Spleen (tissue), 11 donors: ENCODE measurements around the gene SLC16A5. TPM values are rescaled to one million over a fixed set of nuclear protein-coding genes. Genes with fewer than 3 reads are reported as not detected.
A peak's percentile ranks its signal among the peaks of the same experiment; 100 is the strongest.
"Not testable (repeated sequence)": the region's sequence is repeated elsewhere in the genome, so short reads cannot be mapped to it uniquely, and the experiment has no call there.

Experiments used
- DNase-seq: peaks from one replicate; pipeline ENCODE4 v3.0.0-alpha.2; 2020
- H3K27ac ChIP-seq, 8 donors: fragments of 200-600 bp; sonication (generic) in 7 of 8; 1 replicate in 4 of 8; 2 replicates in 4 of 8; pipeline versions ENCODE4 v1.5.0 to v1.8.0; 2016 to 2021; ENCODE audit warnings: inconsistent platforms in 4 of 8, mild to moderate bottlenecking in 4 of 8, moderate library complexity in 1 of 8
- H3K27me3 ChIP-seq, 7 donors: fragments of 200-600 bp; sonication (generic) in 6 of 7; replicated peaks in 1 of 7; 1 replicate in 4 of 7; 2 replicates in 3 of 7; pipeline versions ENCODE4 v1.5.0 to v1.8.0; 2016 to 2021; ENCODE audit warnings: inconsistent platforms in 3 of 7, mild to moderate bottlenecking in 1 of 7
- H3K36me3 ChIP-seq, 6 donors: fragments of 200-600 bp; sonication (generic) in 5 of 6; 1 replicate in 4 of 6; 2 replicates in 2 of 6; pipeline versions ENCODE4 v1.5.0 to v1.8.0; 2016 to 2021; ENCODE audit warnings: inconsistent platforms in 2 of 6
- H3K4me1 ChIP-seq, 6 donors: fragments of 200-600 bp; sonication (generic) in 5 of 6; 1 replicate in 3 of 6; 2 replicates in 3 of 6; pipeline versions ENCODE4 v1.5.0 to v1.8.0; 2016 to 2021; ENCODE audit warnings: inconsistent platforms in 3 of 6
- H3K4me3 ChIP-seq, 8 donors: fragments of 200-600 bp; sonication (generic) in 7 of 8; 1 replicate in 4 of 8; 2 replicates in 4 of 8; pipeline versions ENCODE4 v1.5.0 to v1.8.0; 2016 to 2021; ENCODE audit warnings: inconsistent platforms in 4 of 8, mild to moderate bottlenecking in 4 of 8, moderate library complexity in 2 of 8
- H3K9me3 ChIP-seq, 8 donors: fragments of 200-600 bp; sonication (generic) in 7 of 8; 1 replicate in 4 of 8; 2 replicates in 4 of 8; pipeline versions ENCODE4 v1.5.0 to v1.8.0; 2016 to 2021; ENCODE audit warnings: inconsistent platforms in 4 of 8
- CTCF ChIP-seq, 11 experiments: fragments of 200-600 bp in 7 of 11; fragments of 450-650 bp in 4 of 11; sonication (generic) in 4 of 11; IDR thresholded peaks in 8 of 11; conservative IDR thresholded peaks in 3 of 11; 1 replicate in 7 of 11; 2 replicates in 4 of 11; pipeline versions ENCODE4 v1.4.0 to v1.8.0; 2016 to 2021; ENCODE audit warnings: antibody characterized with exemption in 11 of 11, inconsistent platforms in 4 of 11, mild to moderate bottlenecking in 1 of 11
- POLR2A ChIP-seq, 3 donors: fragments of 450-650 bp; IDR thresholded peaks; one replicate each; pipeline ENCODE4 v1.5.1; 2017; ENCODE audit warnings: antibody characterized with exemption in 3 of 3, mild to moderate bottlenecking in 1 of 3
- POLR2AphosphoS5 ChIP-seq, 3 donors: sonication (generic); formaldehyde crosslinking; IDR thresholded peaks; one replicate each; pipeline ENCODE4 v1.5.1; 2017; ENCODE audit warnings: antibody characterized with exemption in 3 of 3
- WGBS, 5 donors: extraction: QIAGEN DNeasy Blood & Tissue Kit in 3 of 5; methylation state at CpG; one replicate each; pipeline versions ENCODE4 v1.1.5 to v1.1.7; 2013 to 2018; 5-methylcytosine and 5-hydroxymethylcytosine counted together
- intact Hi-C: fragments of 100-400 bp; cut with DNase I; formaldehyde crosslinking; loops from one replicate; pipeline ENCODE4 v1.15.0; 2023; ENCODE audit warnings: low total_unique reads
- polyA plus RNA-seq, 3 donors: library from polyadenylated mRNA; stranded (reverse); fragments of 200-250 nt; gene quantifications; one replicate each; pipeline ENCODE4 v1.2.1, GENCODE V29; 2013
- total RNA-seq, 7 donors: library from RNA; depleted of rRNA in 3 of 7; stranded (reverse); fragments of >200 nt in 3 of 7; fragmentation: NEBNext Ultra II Directional in 4 of 7; extraction: Animal tissue kit (Norgen Biotek cat#: 25700) in 4 of 7; gene quantifications; one replicate each; pipeline versions ENCODE4 v1.1.0 to v1.2.1, GENCODE V29; 2016 to 2021
- donor health status: healthy with polysubstance abuse.
- donor health status: DM: no; HTN: no; CAD: no; lungs with moderate emphysema.
- donor health status: DM: no; HTN: no; CAD: no.
- donor health status: Bipolar disorder and iron deficiency.
- donor health status: healthy.
- donor health status: DM: no; HTN: no; CAD: no.
- donor health status: DM: yes; HTN: yes; CAD: no.

Gene SLC16A5
- total and polyA plus RNA-seq, 10 donors, result 3.1 to 31.0 (median 12.2) TPM

GRCh38 chr17:75044716-75045115 lies 43.0 kb upstream of the SLC16A5 start:
- no peaks in the 10 kb centered on the region for H3K27me3 ChIP-seq
- no peak for TF ChIP-seq POLR2A (IDR thresholded peaks at IDR 0.05)
- TF ChIP-seq CTCF (IDR thresholded peaks at IDR 0.05 in 8 of 11, conservative IDR thresholded peaks at IDR 0.05 in 3 of 11), result no peak
- no peak for TF ChIP-seq POLR2AphosphoS5 (IDR thresholded peaks at IDR 0.05)
- H3K4me1 ChIP-seq, result peaks cover 6 to 49% (median 32%) of the 10 kb centered on the region in 6 donors
- no peak for DNase-seq
- no peak overlapping the region for H3K4me3 ChIP-seq
- H3K36me3 ChIP-seq, result peaks cover 0 to 33% (median 27%) of the 10 kb centered on the region in 6 donors
- intact Hi-C loops, result no loop called here
- no peak overlapping the region for H3K27ac ChIP-seq
- 74 to 88% (median 86%) methylated on average over 7 of the region's 7 CpGs for WGBS, 5 donors
- H3K9me3 ChIP-seq, result no peaks in the 10 kb centered on the region

- intact Hi-C loops, H3K27me3 ChIP-seq, DNase-seq, H3K9me3 ChIP-seq: not testable (repeated sequence)
- H3K4me1 ChIP-seq, result peaks cover 6 to 57% (median 33%) of the 10 kb centered on the region in 6 donors
- H3K27ac ChIP-seq, result peak overlapping the region; percentile 78 to 98 (median 95)
- H3K36me3 ChIP-seq, result peaks cover 0 to 33% (median 23%) of the 10 kb centered on the region in 6 donors
- 19 to 27% (median 21%) methylated on average over 25 of the region's 25 CpGs for WGBS, 5 donors
- peak overlapping the region; percentile 74 to 98 (median 92) for H3K4me3 ChIP-seq
These were observed 41.8 kb upstream of the SLC16A5 start for GRCh38 chr17:75045946-75046406.

- Histone ChIP-seq H3K9me3 (no peaks in the 10 kb centered on the region), H3K27me3 (no peaks in the 10 kb centered on the region), H3K4me3 (peak within 1 kb of the TSS; percentile 74 to 98 (median 92)), H3K27ac (peak within 1 kb of the TSS; percentile 78 to 98 (median 95)), H3K36me3 (peaks cover 0 to 33% (median 17%) of the 10 kb centered on the region in 6 donors), H3K4me1 (peaks cover 6 to 57% (median 33%) of the 10 kb centered on the region in 6 donors)
- WGBS, 5 donors, result 0% methylated on average over 13 to 72 of the region's 72 CpGs
- TF ChIP-seq CTCF (IDR thresholded peaks at IDR 0.05 in 8 of 11, conservative IDR thresholded peaks at IDR 0.05 in 3 of 11), result peak in 3 of 11 experiments; percentile 28 to 52 (median 31)
- TF ChIP-seq POLR2AphosphoS5 (IDR thresholded peaks at IDR 0.05), result peak; percentile 94 to 98 (median 97)
- peak; percentile 68 to 74 (median 71) for TF ChIP-seq POLR2A (IDR thresholded peaks at IDR 0.05)
- peak; percentile 98 for DNase-seq
- intact Hi-C loops, result no loop called here
These were observed 41.1 kb upstream of the SLC16A5 start, which contains the start of the genes ATP5PD and KCTD2 for GRCh38 chr17:75046407-75047289. TSS of gene ATP5PD (minus strand) at chr17:75046969. CDS start at chr17:75042650, 4,319 bp downstream. TSS of gene KCTD2 (plus strand) at chr17:75047225. CDS start at chr17:75047251, 26 bp downstream.

GRCh38 chr17:75047398-75048098 lies 40.2 kb upstream of the SLC16A5 start:
- H3K4me3 ChIP-seq, result peak overlapping the region; percentile 74 to 98 (median 92)
- intact Hi-C loops, result no loop called here

More at GRCh38 chr17:75047398-75048098, 40.2 kb upstream of the SLC16A5 start:
- Histone ChIP-seq H3K4me1 (peaks cover 6 to 57% (median 33%) of the 10 kb centered on the region in 6 donors), H3K36me3 (peaks cover 0 to 34% (median 10%) of the 10 kb centered on the region in 6 donors), H3K27ac (peak overlapping the region in 7 of 8 donors; percentile 89 to 98 (median 96)), H3K27me3 (no peaks in the 10 kb centered on the region), H3K9me3 (no peaks in the 10 kb centered on the region)
- peak; percentile 89 for DNase-seq
- WGBS, 5 donors, result 1 to 3% (median 1%) methylated on average over 13 to 38 of the region's 38 CpGs
- TF ChIP-seq POLR2AphosphoS5 (IDR thresholded peaks at IDR 0.05) (no peak), POLR2A (IDR thresholded peaks at IDR 0.05) (no peak), CTCF (IDR thresholded peaks at IDR 0.05 in 8 of 11, conservative IDR thresholded peaks at IDR 0.05 in 3 of 11) (no peak)
